GM19468 (cell line): ENCODE results near the gene ZNF514.
A peak's percentile ranks its signal among the peaks of the same experiment; 100 is the strongest.
"Not testable (repeated sequence)": the region's sequence is repeated elsewhere in the genome, so short reads cannot be mapped to it uniquely, and the experiment has no call there.

Experiments used
- ATAC-seq: cut with Tn5 transposase; IDR thresholded peaks from one replicate; pipeline ENCODE4 v1.9.1; 2021; ENCODE audit warnings: mild to moderate bottlenecking, moderate library complexity, moderate number of reproducible peaks; ENCODE audit not compliant: unreplicated experiment; ENCODE audit errors: extremely low read depth

Gene ZNF514

DNA sequence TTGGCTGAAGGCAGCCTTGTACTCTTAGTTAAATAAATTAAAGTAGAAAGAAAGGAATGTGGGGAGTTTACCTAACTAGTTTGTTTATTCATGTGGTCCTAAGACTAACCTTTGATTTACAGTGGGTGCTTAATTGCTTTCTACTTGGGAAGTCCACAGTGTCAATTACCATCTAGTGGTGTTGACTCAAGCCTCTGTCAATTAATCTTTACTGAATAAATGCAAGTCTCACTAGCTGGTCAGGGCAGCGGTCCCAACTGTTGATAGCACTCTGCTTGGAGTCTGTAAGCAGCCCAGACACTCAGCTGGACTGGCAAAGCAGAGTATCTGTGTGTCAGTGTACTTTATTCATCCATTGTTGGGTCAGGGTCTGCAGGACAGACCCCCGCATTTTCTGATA lies 15.8 kb downstream of the ZNF514 start:
- no peak for ATAC-seq

DNA sequence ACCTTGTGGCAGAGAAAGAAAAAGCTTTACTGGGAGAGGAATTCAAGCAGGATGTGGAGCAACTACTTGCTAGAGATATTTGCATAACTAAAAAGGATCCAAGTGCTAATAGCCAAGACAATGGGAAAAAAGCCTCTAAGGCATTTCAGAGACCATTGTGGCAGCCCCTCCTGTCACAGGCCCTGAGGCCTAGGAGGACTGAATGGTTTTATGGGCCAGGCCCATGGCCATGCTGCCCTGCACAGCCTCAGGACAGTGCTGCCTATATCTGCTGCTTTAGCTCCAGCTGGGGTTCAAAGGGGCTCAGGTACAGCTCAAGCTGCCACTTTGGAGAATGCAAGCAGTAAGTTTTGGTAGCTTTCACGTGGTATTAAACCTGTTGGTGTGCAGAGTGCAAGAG lies 20.9 kb downstream of the ZNF514 start:
- ATAC-seq = no peak

DNA sequence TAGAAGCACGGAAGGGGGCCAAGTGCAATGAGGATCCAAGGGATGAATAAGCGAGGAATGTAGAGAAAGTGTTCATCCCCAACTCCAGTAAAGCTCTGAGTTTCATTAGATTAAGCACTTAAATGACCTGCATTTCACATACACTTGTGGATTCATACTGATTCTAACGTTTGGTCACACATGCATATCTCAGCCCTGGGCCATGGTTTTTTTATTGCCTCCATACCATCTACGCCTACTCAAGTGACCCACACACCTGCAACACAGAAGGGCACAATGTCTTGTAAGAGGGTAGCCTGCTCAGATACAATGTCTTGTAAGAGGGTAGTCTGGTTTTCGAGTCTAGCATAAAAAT lies 37.5 kb downstream of the ZNF514 start:
- no peak for ATAC-seq

DNA sequence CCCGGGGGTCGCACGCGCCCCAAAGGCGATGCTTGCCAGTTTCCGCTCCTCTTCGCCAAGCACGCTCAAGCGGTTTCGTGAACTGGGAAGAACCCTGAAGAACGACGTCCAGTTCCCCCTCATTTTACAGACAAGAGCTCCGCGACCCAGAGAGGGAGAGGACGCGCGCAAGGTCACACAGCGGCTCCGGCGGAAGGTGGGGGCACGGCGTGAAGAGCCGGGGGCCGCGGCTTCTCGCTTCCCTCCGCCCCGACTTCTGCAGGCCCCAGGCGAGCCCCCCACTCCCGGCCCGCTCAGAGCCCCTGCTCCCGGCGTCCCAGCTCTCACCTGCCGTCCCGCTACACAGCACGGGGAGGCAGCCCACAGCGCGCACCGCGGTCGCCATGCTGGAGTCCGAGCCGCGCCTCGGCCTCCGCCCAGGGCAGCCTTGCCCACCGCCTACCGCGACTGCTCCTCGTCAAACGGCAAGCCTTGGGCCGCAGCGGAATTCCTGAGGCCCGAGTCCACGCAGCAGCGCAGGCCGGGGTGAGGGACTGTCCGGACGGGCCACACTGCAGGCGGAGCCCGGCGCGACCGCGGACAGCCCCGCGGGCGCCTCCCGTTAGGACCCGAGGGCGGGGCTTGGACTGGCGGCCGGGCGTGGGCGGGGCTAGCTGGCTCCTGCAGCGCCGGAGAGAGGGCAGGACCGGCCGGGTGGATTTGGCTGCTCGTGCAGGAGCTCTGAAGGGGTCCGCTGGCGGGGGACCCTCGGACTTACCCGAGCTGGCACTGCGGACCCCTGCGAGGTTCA lies 38.0 kb downstream of the ZNF514 start, which contains the start of gene MRPS5:
Gene MRPS5 (minus strand): TSS at position 402 of the 790 bp plus-strand sequence. CDS start 17 bp downstream, at position 385.
- peak; percentile 87 for ATAC-seq

DNA sequence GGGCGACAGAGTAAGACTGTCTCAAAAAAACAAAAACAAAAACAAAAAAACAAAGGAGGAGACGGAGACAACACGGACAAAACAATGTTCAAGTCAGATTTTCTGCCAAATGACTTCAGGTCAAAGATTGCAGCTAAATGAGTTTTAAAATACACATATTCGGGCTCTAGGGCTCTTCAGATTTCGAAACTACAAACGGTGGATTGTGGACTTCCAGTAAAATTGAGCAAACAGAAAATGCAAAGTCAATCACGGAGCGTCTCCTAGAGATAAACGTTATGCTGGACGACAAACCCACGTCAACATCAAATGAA lies 38.6 kb downstream of the ZNF514 start:
- ATAC-seq = no peak

DNA sequence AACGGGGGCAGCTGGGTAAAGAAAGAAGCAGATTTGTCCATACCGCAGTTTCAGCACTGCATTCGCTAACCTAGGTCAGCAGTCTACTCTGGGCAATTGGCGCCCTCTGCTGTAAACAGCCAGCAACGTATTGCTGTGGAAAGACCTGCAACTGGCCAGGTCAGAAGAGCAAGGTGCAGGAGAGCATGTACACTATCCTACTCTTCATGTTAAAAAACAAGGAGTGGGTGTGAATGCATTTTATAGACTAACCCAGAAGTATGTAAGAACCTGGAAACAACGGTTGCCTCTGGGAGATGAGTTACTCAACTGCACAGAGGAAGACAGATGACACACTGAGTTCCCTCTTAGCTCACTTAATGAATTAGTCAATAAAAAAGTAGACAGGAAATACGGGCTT lies 44.2 kb downstream of the ZNF514 start:
- peak; percentile 79 for ATAC-seq

DNA sequence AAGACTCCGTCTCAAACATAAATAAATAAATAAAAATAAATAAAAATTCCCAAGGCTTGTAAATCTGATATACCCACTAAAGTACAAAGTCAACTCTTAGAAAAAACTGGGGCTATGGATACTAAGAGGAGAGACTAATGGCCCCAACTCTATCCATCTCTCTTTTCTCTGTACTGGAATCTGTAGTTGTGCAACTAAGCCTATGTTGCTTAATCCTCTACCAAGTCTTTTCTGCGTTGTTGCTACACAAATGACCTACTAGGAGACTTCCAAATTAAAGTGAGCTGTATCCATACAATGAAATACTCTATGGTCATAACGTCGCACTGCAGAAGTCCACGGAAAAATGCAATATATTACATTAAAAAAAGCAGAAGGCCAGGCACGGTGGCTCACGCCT lies 46.2 kb downstream of the ZNF514 start:
- no peak for ATAC-seq

DNA sequence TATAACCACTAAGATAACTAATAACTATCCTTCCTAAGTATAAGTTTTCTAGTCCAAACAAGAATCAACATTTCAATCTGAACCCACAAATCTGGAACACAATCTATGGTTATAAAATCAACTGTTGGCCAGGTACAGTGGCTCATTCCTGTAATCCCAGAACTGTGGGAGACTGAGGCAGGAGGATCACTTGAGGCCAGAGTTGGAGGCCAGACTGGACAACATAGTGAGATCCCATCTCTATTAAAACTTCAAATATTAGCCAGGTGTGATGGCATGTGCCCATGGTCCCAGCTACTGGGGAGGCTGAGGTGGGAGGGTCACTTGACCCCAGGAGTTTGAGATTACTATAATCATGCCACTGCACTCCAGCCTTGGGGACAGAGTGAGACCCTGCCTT lies 49.3 kb downstream of the ZNF514 start:
- ATAC-seq = no peak

DNA sequence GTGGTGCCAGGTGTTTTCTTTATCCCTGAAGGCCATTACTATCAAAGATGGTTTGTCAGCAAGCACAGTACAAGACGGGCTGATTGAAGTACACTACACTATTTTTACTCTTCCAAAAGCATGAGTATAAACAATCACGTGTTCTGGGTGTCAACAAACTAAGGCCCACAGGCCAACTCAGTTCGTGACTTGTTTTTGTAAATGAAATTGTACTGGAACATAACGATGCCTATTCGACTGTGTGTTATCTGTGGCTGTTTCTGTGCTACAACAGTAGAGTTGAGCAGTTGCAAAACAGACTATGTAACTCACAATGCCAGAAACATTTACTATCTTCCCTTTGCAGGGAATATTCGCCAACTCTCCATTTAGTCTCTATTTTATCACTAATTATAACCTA lies 50.4 kb downstream of the ZNF514 start:
- no peak for ATAC-seq

DNA sequence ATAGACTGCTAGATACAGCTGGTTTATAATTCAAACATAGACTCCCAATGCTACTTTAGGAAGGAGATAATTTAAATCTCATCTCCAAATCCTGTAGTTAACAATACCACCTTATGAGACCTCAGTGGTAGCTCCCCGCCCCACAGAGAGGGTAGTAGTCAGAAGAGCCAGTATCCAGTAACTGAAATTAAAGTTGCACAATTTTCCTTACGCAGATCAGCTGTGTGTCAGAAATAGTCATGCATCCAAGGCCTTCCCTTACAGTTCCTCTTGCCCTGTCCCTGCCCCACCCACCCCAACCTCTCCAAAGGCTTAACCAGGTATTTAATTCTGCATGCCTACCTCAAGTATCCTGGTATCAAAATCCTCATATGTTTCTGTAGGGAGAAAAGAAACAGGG lies 53.6 kb downstream of the ZNF514 start:
- no peak for ATAC-seq

DNA sequence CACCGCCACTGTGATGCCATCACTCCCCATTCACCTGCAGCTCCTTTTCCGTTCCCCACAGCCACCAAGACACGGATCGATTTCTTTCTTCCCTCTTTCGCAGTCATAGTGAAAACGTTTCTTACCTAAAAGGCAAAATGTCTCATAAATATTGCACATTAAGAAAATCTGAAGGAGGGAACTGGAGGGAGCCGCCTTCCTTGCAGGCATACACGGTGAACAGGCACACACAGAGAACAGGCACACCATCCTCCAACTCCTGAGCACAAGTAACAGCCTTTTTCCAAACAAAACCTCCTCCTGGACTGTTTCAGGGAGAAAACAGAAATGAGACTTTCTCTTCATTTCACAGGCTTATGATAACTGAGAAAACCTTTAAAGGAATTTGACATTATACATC lies 55.0 kb downstream of the ZNF514 start:
- no peak for ATAC-seq

DNA sequence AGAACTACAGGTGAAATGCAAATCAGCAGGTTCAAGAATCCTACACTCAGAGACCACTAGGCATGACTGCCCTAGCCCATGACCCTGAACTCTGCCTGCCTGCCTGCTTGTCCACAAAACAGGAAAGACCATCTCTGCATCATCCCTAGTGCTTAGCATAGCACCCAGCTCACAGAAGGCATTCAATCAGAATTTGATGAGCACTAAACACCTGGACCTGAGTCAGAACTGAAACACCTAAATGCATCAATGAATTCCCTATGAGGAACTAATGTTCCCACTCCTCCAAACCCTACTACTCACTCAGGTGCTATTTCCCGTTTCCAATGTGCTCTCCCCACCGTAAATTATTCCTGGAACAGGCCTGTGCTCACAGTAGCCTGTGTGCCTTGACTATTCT lies 59.7 kb downstream of the ZNF514 start:
- ATAC-seq = no peak

DNA sequence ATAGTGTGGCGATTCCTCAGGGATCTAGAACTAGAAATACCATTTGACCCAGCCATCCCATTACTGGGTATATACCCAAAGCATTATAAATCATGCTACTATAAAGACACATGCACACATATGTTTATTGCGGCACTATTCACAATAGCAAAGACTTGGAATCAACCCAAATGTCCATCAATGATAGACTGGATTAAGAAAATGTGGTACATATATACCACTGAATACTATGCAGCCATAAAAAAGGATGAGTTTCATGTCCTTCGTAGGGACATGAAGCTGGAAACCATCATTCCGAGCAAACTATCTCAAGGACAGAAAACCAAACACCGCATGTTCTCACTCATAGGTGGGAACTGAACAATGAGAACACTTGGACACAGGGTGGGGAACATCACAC lies 61.4 kb downstream of the ZNF514 start:
- ATAC-seq = not testable (repeated sequence)
